HG03520 (cell line): ENCODE measurements around the gene NPHS2.
A peak's percentile ranks its signal among the peaks of the same experiment; 100 is the strongest.

Source experiments
- ATAC-seq: cut with Tn5 transposase; IDR thresholded peaks from one replicate; pipeline ENCODE4 v1.9.1; 2021; ENCODE audit warnings: mild to moderate bottlenecking, moderate library complexity; ENCODE audit not compliant: unreplicated experiment

The NPHS2 gene

DNA sequence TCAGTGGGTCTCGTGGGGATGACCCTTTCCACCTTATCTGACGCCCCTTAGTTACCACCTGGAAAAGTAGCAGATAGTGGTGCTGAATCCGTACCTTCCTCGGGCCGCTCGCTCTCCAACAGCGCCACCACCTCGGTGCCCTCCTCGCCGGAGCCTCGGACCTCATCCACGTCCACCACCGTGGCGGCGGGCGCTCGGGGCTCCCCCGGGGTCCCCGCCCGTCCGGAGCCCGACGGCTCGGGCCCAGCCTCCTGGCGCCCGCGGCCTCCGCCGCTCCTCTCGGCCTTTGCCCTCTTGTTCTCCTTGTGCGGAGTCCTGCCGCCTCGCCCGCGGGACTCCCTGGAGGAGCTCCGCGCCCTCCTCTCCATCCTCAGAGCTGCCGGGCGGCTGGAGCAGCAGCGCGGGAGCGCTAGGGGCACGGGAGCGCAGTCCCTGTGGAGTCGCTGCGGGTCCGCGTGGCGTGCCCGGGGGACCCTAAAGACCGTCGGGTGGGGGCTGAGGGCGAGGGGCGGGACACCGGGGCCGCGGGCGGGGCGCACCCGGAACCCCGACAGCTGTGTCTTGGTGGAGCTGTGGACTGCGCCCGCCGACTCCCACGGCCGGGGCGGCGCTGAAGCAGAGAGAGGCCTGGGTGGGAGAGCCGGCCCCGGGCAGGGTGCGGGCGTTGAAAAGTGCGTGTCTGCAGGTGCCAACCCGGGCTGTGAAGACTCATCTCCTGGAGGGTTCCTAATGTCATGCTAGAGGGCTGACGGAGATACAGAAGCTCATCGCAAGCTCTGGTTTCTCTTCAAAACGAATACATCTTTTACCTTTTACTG is at the start of gene NPHS2:
Gene NPHS2, minus strand, starts transcription at position 452 of the 818 bp plus-strand sequence. Its CDS starts 84 bp downstream, at position 368.
- no peak for ATAC-seq

DNA sequence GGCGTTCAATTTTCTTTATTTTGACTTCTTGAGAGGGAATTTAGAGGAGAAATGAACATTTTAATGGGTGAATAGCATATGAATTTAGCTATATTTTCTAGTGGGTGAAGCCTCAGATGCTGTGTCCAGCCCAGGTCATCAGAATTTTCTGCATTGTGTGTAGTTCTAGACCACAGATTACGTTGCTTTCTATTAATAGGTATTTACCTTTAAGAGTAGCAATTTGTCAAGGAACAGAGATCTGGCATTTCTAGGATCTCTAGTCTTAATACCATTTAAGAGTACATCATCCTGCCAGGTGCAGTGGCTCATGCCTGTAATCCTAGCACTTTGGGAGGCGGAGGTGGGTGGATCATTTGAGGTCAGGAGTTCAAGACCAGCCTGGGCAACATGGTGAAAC is 36.6 kb upstream of the NPHS2 start:
- ATAC-seq = no peak

DNA sequence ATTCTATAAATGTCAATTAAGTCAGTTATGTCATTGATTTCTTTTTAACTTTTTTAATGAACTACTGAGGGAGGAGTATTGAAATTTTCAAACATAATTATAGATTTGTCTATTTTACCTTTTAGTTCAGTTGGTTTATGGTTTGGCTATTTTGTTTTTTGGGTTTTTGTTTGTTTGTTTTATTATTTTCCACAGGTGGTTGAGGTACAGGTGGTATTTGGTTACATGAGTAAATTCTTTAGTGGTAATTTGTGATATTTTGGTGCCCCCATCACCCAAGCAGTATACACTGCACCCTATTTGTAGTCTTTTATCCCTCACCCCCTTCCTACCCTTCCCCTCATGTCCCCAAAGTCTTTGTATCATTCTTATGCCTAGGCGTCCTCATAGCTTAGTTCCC is 25.3 kb upstream of the NPHS2 start:
- no peak for ATAC-seq

DNA sequence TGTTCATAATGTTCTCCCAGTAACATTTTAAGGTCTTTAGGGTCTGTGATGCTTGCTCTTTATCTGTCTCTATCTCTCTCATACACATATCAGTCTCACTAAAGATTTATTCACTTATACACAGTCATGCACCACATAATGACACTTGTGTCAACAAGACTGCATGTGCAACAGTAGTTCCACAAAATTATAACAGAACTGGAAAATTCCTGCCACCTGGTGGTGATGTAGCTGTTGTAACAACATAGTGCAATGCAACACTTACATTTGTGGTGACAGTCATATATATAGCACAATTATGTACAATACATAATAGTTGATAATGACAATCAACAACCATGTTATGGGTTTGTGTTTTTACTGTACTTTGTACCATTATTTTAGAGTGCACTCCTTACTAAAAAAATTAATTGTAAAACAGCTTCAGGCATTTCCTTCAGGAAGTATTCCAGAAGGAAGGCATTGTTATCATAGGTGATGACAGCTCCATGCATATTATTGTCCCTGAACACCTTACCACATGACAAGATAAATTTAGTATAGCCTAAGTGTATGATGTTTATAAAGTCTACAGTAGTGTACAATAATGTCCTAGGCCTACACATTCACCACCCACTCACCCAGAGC is 24.0 kb upstream of the NPHS2 start:
- no peak for ATAC-seq

DNA sequence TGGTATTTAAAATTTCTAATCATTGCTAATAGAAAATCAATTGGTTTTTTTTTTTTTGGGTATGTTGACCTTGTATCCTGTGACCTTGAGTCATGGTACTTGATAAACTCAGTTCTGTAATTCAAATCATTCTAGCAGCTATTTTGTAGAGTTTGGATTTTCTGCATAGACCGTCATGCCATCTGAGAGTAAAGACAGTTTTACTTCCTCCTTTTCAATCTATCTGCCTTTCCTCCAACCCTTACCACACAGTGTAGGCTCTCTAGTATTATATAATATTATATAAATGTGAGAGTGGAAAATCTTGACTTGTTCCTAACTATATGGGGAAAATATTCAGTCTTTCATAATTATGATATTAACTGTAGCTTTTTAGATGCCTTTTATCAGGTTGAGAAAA is 22.9 kb upstream of the NPHS2 start:
- no peak for ATAC-seq

DNA sequence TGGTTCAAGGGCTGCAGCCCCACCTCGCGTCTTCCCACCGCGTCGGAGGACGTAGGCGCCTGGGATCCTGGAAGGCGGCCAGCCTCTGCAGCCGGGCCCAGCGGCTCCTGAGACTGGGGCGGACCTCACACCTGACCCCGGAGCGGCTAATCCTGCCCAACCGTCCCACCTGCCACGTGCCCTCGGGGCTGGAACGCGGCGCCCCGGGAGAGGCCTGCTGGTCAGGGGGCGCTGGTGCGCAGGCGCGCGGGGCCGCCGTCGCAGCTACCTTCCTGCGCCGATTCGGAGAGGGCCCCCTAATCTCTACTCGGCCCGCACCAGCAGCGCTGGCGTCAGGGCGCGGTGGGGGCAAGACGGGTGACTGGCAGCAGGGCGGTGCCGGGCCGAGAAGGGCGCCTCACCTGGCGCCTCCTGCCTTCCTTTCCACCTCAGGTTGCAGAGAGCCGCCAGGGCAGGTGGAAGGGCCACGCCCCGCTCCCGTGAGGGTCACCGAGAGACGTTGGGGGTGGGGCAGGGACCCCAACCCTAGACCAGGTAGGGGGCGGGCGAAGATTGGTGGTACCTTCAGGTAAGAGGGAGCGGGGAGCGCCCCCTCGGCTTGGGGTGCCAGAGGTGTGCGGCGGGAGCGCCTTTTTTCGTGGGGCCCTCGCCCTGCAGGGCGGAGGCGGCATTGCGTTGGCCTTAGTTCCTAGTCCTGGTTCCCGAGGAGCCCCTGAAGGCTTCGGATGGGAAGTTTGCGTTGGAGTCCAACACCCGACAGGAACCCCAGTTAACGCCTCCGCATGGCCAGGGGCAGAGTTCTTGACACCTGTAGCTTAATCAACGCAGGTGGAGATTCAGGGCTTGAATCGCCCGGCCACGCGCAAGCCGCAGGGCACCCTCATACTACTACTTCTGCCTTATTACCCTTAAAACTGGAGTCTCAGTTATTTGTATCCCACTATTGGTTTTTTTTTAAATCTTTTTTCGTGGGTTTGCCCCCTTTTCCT is 16.1 kb upstream of the NPHS2 start, which contains the start of gene TDRD5:
Gene TDRD5, plus strand, starts transcription at position 241 of the 989 bp plus-strand sequence. CDS start 784 bp downstream, outside the sequence.
- no peak for ATAC-seq

DNA sequence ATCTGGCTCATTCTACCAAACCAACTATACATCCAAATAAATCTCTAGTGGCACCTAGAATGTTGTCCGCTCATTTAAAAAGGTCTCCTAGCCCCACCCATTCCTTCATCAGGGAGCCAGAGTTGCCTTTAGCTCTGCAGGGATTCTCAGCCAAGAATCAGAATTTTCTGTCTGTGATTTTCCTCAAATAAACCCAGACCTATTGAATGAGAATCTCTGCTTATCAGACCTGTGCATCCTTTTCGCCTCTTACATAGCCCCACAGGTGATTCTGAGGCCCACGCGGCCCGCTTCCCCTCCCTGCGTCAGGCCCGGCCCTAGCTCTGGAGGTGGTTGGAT is 15.5 kb upstream of the NPHS2 start:
- no peak for ATAC-seq

DNA sequence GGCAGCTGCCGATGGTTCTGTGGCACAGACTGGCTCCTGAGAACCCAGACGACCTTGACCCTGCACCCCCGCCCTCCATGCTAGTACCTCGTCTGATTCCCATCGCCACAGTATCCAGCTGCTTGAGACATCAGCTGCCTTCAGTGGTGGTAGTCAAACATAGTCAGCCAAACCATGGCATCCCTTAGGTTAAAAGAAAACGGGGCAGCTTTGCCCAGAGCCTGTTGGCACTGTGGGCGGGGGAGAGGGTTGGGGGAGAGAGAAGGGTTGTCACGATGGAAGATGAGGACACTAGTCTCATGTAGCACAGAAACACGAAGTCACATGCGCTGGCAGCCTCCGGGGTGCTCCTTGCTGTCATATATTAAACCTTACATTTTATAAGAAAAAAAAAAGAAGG is 14.9 kb upstream of the NPHS2 start:
- ATAC-seq = no peak

DNA sequence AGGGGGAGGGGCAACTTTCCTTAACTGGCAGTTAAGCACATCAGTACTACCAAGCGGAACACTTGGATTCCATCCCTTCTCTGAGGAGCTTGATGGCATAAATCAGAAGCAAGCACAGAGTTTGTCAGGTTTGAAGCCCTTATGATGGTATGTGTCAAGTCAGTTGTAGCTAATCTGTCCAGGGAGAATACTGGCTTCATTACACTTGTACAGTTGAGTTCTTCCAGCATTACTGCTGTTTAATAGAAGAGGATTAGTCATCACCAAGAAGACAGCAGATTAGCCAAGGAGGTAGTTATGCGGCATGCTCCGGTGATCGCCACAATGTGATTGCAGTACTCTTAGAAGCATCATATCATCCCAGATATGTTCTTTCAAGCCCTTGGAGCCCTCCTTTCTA is 13.8 kb upstream of the NPHS2 start:
- ATAC-seq = no peak

DNA sequence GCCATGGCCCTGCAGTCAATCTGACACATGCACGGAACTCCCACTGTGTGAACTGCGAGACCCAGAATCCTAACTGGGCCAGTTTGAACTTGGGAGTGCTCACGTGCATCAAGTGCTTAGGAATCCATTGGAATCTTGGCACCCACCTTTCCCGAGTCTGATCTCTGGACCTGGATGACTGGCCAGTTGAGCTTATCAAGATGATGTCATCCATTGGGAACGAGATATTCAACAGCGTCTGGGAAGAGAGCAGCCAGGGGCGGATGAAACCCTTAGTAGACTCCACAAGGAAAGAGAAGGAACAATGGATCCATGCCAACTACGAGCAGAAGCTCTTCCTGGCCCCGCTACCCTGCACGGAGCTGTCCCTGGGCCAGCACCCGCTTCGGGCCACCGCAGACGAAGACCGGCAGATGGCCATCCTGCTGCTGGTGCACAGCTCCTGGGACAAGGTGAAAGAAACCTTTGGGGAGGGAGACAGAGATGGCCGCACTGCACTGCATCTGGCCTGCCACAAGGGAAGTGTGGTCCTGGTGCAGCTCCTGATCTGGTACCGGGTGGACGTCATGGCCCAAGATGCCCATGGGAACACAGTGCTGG is 12.8 kb upstream of the NPHS2 start:
- no peak for ATAC-seq

DNA sequence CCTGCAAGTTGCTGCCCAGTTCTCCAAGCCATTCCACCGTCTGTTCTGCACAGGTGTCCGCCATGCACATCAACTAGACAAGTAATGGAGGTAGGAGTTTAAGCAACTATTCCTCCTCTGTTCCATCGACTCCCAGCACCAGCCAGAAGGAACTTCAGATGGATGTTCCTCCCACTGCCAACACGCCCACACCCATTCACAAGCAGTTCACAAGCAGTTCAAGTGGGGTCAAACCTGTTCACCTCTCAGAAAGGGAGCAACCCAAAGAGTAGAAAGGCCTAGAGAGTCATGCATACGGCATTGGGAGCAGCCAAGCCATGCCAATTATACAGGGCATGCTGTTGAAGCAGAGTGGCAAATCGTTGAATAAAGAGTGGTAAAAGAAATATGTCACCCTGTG is 11.6 kb upstream of the NPHS2 start:
- no peak for ATAC-seq

DNA sequence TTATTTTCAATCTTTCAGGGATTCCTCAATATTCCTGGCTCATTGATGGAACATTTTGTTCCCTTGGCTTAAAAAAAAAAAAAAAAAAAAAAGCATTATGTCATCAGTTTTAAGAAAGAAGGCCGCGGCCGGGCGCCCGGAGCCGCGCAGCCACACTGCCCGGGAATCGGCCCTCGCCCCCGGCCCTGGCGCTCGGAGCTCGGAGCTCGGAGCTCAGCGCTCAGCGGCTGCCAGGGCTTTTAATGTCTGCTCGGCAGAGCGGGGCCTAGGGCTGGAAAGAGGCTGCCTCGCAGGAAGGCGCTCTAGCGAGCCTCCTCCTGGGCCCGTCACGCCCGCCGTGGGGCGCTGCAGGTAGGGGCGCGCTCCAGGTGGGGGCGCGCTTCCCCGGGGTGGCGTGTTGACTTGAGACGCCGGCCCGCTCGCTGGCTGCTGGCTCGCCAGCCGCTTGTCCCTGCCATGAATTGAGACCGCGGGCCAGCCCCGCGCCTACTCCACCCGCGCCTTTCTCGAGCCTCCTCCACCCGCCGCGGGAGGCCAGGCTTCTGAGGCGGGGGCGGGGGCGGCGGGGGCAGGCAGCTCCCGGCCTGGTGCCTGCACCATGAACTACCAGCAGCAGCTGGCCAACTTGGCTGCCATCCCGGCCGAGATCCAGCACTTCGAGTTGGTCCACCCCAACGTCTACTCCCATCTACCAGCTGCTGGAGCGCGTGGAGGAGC is 10.5 kb upstream of the NPHS2 start:
- no peak for ATAC-seq

DNA sequence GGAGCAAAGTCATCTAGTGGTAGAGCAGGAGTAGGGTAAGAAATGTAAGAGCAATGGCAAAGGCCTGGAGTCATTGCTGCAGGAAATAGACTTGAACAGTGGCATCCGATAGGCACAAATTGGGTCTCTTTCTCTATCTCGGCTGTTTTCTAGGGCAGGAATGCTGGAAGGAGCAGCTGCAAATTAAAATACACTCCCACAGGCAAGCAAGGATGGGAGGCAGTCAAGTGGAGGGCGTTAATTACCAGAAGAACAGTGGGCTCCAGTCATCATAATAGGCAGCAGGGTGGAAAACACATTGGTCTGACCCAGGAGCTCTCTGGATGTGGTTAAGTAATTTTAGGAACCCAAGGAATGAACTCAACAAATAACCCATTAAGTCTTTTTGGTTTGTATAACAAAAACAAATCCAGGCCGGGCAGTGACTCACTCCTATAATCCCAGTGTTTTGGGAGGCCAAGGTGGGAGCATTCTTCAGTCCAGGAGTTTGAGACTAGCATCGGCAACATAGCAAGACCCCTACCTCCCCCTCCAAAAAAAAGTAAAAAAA is 8.1 kb upstream of the NPHS2 start:
- ATAC-seq = no peak

DNA sequence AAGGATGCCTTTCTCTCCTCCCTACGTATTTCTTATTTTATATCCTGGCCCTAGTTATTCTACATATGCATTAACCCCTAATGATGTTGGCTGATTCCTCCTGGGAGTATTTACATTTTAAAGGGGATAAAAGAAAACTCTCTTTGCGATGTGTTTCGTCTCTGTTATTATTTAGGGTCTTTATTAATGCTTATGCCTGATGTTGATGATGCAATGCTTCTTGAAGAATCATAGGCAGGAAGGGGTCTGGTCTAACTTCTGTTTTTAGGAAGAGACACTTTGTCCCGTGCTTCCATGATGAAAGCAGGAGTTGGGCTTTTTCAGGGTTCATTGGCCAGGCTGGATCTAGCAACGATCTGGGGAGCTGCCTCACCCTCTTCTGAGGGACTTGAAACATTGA is 761 bp upstream of the NPHS2 start:
- no peak for ATAC-seq

DNA sequence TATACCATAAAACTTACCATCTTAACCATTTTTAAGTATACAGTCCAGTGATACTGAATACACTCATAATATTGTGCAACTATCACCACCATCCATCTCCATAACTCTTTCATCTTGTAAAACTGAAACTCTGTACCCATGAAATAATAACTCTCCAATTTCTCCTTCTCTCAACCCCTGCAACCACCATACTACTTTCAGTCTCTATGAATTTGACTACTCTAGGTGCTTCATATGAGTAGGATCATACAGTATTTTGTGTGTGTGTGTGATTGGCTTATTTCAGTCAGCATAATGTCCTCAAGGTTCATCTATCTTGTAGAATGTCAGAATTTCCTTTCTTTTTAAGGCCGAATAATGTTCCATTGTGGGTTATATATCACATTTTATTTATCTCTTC is 17.7 kb downstream of the NPHS2 start:
- no peak for ATAC-seq

DNA sequence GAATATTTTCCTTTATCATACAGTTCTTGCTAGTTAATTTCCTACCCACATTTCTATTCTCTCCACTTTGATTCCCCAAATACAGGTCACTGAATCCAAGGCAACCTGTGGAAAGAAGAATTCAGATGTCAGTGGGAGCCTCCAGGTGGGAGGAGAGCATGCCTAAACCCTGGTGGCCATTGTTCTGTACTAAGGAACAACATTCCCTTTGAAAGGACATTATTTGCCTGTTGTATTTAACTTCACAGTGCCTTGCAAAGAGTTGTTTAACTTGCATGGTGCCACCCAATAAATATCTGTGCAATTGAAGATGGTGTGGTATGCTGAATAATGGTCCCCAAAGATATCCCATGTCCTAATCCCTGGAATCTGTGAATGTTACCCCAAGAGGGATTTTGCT is 21.3 kb downstream of the NPHS2 start:
- no peak for ATAC-seq

DNA sequence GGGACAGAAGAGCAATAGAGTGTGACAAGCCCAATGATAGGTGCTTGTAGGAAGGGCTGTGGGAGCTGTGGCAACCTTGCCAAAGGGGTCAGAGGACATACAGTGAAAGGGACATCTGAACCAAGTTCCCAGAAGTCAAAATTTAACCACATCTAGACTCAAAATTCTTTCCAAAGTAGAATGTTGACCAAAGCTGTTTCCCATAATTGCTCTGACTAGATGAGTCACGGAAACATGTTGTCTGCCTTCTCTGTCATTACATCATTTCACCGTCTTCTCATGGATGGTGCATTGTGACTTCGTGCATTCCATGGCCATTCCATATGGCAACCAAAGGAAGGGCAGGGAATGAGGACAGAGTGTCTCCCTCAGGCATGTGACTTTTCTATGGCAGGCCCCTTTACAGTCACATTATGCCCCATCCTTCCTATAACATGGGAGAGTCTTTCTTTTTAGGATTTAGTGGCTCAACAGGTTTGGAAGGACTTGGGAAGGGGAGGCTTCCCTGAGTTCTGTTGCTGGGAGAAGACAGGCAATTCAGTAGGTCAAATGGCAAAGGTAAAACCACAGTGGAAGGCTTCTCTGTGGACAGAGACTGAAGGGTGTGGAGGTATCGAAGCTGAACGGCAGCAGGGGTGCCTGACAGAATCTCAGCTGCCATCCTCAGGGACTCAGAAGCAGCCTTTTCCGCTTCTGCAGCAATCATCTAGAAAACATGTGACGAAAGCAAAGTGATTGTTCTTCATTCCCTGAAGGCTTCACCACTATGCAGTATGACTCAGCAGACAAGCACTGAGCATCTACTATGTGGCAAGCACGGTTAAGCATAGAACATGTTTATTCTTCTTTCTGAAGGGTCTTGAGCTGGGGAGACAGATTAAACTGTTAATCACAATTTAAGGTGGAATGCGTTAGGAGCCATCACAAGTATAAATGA is 24.7 kb downstream of the NPHS2 start:
- peak; percentile 48 for ATAC-seq

DNA sequence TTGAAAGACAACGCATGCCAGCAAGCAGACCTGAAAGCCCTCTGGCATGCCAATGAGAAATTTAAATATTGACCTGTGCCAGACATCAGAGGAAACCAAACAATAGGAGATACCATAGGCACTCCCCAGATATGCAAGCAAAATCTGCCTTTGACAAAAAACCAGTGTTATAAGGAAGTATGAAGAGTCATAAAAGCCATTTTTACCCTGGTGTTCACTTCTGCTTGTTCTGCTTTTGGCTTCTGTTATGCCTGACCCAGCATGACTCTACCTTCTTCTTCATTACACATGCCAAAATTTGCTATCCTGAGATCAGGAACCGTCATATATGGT is 26.4 kb downstream of the NPHS2 start:
- no peak for ATAC-seq
